CD4-positive, alpha-beta T cell (primary cell): Measurements from ENCODE around the gene MPDU1. TPM values are rescaled to one million over a fixed set of nuclear protein-coding genes. Genes with fewer than 3 reads are reported as not detected.

ENCODE experiments used
- ATAC-seq: fragments of 200-7000 bp; cut with Tn5 transposase; one replicate; pipeline ENCODE4 v1.10.0; 2022; ENCODE audit warnings: mild to moderate bottlenecking; ENCODE audit not compliant: poor library complexity
- CTCF ChIA-PET: fragments of 350-600 bp; sonication (Branson Sonifier 250); formaldehyde crosslinking; loops from one replicate; lab custom pipeline; 2021; ENCODE audit warnings: antibody characterized with exemption, inconsistent platforms; lab: Charles Lee
- POLR2A ChIA-PET: fragments of 350-600 bp; sonication (Branson Sonifier 250); formaldehyde crosslinking; loops from one replicate; lab custom pipeline; 2021; ENCODE audit warnings: antibody characterized with exemption, inconsistent platforms; lab: Charles Lee
- DNase-seq, 14 experiments: peaks; one replicate each; pipeline ENCODE4 v3.0.0-alpha.2; 2013 to 2020; ENCODE audit warnings: mixed read lengths in 2 of 14
- H3K27ac ChIP-seq, 2 donors: one replicate each; pipeline versions ENCODE4 v1.5.1 to v1.7.0; 2013; ENCODE audit warnings: low read length in 2 of 2, low read depth in 1 of 2, mild to moderate bottlenecking in 1 of 2
- H3K27me3 ChIP-seq, 2 experiments: 1 replicate in 1 of 2; 2 replicates in 1 of 2; pipeline versions ENCODE4 v1.6.1 to v1.7.0; 2013; ENCODE audit warnings: low read length in 2 of 2, control low read depth in 1 of 2, mild to moderate bottlenecking in 1 of 2, moderate library complexity in 1 of 2; ENCODE audit not compliant: insufficient read depth in 2 of 2, control insufficient read depth in 1 of 2
- H3K36me3 ChIP-seq: one replicate; pipeline ENCODE4 v1.6.1; 2013; ENCODE audit warnings: low read length, control low read depth; ENCODE audit not compliant: insufficient read depth
- H3K4me1 ChIP-seq: one replicate; pipeline ENCODE4 v1.6.1; 2013; ENCODE audit warnings: low read length, control low read depth; ENCODE audit not compliant: insufficient read depth
- H3K4me3 ChIP-seq: one replicate; pipeline ENCODE4 v1.5.1; 2013; ENCODE audit warnings: mild to moderate bottlenecking, low read length, moderate library complexity
- H3K9me3 ChIP-seq, 2 experiments: 1 replicate in 1 of 2; 2 replicates in 1 of 2; pipeline versions ENCODE4 v1.6.1 to v1.7.0; 2013; ENCODE audit warnings: low read length in 2 of 2, mild to moderate bottlenecking in 2 of 2, control low read depth in 1 of 2, moderate library complexity in 1 of 2; ENCODE audit not compliant: control insufficient read depth in 1 of 2, insufficient read depth in 1 of 2
- H3K27ac Mint-ChIP-seq: one replicate; pipeline ENCODE4 v1.8.0; 2020; ENCODE audit warnings: mixed read lengths
- H3K27me3 Mint-ChIP-seq: one replicate; pipeline ENCODE4 v1.8.0; 2021; ENCODE audit warnings: mixed read lengths
- H3K36me3 Mint-ChIP-seq: one replicate; pipeline ENCODE4 v1.8.0; 2021; ENCODE audit warnings: low read depth, mixed read lengths
- H3K4me1 Mint-ChIP-seq: one replicate; pipeline ENCODE4 v1.8.0; 2021; ENCODE audit warnings: low read depth, mixed read lengths
- H3K4me3 Mint-ChIP-seq: one replicate; pipeline ENCODE4 v1.8.0; 2020; ENCODE audit warnings: mild to moderate bottlenecking, mixed read lengths
- H3K9me3 Mint-ChIP-seq: one replicate; pipeline ENCODE4 v1.8.0; 2020; ENCODE audit warnings: mixed read lengths
- CTCF ChIP-seq: fragments of 200-600 bp; IDR thresholded peaks from one replicate; pipeline ENCODE4 v1.8.0; 2022; ENCODE audit warnings: antibody characterized with exemption, mild to moderate bottlenecking
- intact Hi-C, 2 experiments: fragments of 100-400 bp; cut with DNase I in 1 of 2; cut with micrococcal nuclease in 1 of 2; formaldehyde crosslinking; loops; one replicate each; pipeline versions ENCODE4 v1.15.1 to v1.9.0; 2023 to 2025; cut with DNase I, micrococcal nuclease
- total RNA-seq, 174 experiments: library from RNA in 2 of 174; stranded (reverse) in 2 of 174; gene quantifications; one replicate each; pipeline ENCODE4 v1.2.3 and lab custom pipeline; 2021 to 2026

Gene MPDU1
- total RNA-seq, 2 experiments from 2014 or later: 12.0 to 12.9 TPM

- peaks cover 82% of the 10 kb centered on the region for H3K4me1 ChIP-seq
- no peaks in the 10 kb centered on the region for H3K9me3 Mint-ChIP-seq
- peaks cover 16% of the 10 kb centered on the region for H3K36me3 ChIP-seq
- peak within 1 kb of the TSS; percentile 58 for H3K4me3 Mint-ChIP-seq
- H3K27me3 ChIP-seq: no peaks in the 10 kb centered on the region
- peak within 1 kb of the TSS; percentile 63 for H3K27ac Mint-ChIP-seq
- ChIA-PET POLR2A (interaction anchor here (0.6 to 2.6 kb wide), 4 partner anchors 10 to 316 kb away, joined by 3 to 6 read pairs (median 4); partner anchors contain the start of genes MPDU1 and TNFSF12), CTCF (no interaction called here)
- H3K4me1 Mint-ChIP-seq: peaks cover 54% of the 10 kb centered on the region
- intact Hi-C loops: no loop called here
- H3K36me3 Mint-ChIP-seq: peaks cover 25% of the 10 kb centered on the region
- H3K9me3 ChIP-seq: no peaks in the 10 kb centered on the region
- no peak for TF ChIP-seq CTCF
- ATAC-seq (no peak), DNase-seq (no peak)
- no peaks in the 10 kb centered on the region for H3K27me3 Mint-ChIP-seq
- H3K27ac ChIP-seq: peak within 1 kb of the TSS in 1 of 2 donors; percentile 3
- H3K4me3 ChIP-seq: peak within 1 kb of the TSS; percentile 41
These were observed 24.9 kb upstream of the MPDU1 start, which contains the start of gene TNFSF13 for GRCh38 chr17:7558544-7559319. Gene TNFSF13, plus strand, starts transcription at chr17:7558750. Its CDS starts 290 bp downstream, at chr17:7559040.

GRCh38 chr17:7559320-7560171 lies 24.1 kb upstream of the MPDU1 start:
- H3K27me3 Mint-ChIP-seq: no peaks in the 10 kb centered on the region
- Histone ChIP-seq H3K4me3 (peak overlapping the region; percentile 41), H3K4me1 (peaks cover 78% of the 10 kb centered on the region), H3K27me3 (no peaks in the 10 kb centered on the region), H3K36me3 (peaks cover 20% of the 10 kb centered on the region), H3K9me3 (no peaks in the 10 kb centered on the region), H3K27ac (no peak overlapping the region)
- ATAC-seq: no peak
- peak overlapping the region; percentile 63 for H3K27ac Mint-ChIP-seq
- peaks cover 32% of the 10 kb centered on the region for H3K36me3 Mint-ChIP-seq
- ChIA-PET POLR2A (interaction anchor here (1.0 to 4.8 kb wide), 11 partner anchors 10 to 209 kb away, joined by 3 to 51 read pairs (median 6); partner anchors contain the start of genes MPDU1, TMEM256 and TNFSF12), CTCF (interaction anchor here (1.0 to 2.9 kb wide), 19 partner anchors 11 to 231 kb away, joined by 3 to 48 read pairs (median 10); partner anchors contain the start of genes ACAP1, CD68, FXR2 and MPDU1)
- H3K4me1 Mint-ChIP-seq: peaks cover 50% of the 10 kb centered on the region
- intact Hi-C loops: loop anchor here (1.0 to 5.0 kb wide), 4 partner anchors 75 to 307 kb away; partner anchors contain the start of genes CTDNEP1 (in 1 of the 2), ELP5 (in 1 of the 2) and POLR2A (in 1 of the 2)
- TF ChIP-seq CTCF: no peak
- H3K4me3 Mint-ChIP-seq: peak overlapping the region; percentile 95
- H3K9me3 Mint-ChIP-seq: no peaks in the 10 kb centered on the region
- DNase-seq: no peak
